HCT116 (cell line): ENCODE measurements around the gene CDKN1A.

Source experiments
- SP1 ChIP-seq: IDR thresholded peaks from 2 replicates; pipeline ENCODE4 v1.6.1; 2012; ENCODE audit warnings: low read depth
- TF ChIP-seq, protein P1 (sequence below), 3 experiments: fragments of 200-600 bp in 1 of 3; sonication (generic) in 1 of 3; IDR thresholded peaks in 2 of 3; conservative IDR thresholded peaks in 1 of 3; 2 replicates each; pipeline ENCODE4 v1.5.1; 2012 to 2017; ENCODE audit warnings: low read depth in 2 of 3, low read length in 2 of 3, antibody characterized with exemption in 1 of 3, borderline replicate concordance in 1 of 3, control low read depth in 1 of 3, mild to moderate bottlenecking in 1 of 3, mixed read lengths in 1 of 3, mixed run types in 1 of 3, moderate library complexity in 1 of 3; ENCODE audit not compliant: insufficient read depth in 1 of 3

DNA sequence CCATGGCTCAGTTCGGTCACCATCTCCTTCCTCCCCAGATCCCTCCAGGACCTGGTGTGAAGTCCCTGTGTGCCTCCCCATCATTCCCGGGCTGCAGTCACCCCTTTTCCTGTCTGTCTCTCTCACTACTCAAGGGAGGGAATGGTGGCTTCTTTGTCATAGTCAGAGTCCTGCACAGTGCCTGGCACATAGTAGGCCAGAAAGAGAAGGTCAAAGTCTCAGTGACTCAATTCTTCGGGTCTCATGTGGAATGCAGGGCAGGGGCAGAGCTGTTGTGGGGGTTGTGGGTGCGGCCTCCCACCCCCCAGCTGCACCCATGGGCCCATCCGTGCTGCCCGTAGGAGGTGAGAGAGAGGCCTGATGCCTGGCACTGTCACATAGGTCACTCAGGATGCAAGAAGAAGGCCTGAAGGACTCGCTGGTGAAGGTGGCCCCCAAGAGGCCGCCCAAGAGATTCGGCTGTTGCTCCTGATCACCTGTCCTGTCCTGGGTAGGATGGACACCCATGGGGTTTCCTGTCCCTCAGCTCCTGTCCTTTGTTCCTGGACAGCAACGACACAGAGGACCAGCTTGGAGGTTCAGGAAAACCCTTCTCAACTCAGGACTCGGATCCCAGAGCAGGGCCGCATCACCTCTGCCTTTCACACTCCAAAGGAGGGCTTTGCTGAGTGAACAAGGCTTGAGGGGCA lies 53.3 kb downstream of the CDKN1A start:
- no peak for TF ChIP-seq SP1
- TF ChIP-seq, protein P1, sequence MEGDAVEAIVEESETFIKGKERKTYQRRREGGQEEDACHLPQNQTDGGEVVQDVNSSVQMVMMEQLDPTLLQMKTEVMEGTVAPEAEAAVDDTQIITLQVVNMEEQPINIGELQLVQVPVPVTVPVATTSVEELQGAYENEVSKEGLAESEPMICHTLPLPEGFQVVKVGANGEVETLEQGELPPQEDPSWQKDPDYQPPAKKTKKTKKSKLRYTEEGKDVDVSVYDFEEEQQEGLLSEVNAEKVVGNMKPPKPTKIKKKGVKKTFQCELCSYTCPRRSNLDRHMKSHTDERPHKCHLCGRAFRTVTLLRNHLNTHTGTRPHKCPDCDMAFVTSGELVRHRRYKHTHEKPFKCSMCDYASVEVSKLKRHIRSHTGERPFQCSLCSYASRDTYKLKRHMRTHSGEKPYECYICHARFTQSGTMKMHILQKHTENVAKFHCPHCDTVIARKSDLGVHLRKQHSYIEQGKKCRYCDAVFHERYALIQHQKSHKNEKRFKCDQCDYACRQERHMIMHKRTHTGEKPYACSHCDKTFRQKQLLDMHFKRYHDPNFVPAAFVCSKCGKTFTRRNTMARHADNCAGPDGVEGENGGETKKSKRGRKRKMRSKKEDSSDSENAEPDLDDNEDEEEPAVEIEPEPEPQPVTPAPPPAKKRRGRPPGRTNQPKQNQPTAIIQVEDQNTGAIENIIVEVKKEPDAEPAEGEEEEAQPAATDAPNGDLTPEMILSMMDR (IDR thresholded peaks at IDR 0.05 in 2 of 3, conservative IDR thresholded peaks at IDR 0.05 in 1 of 3; ENCODE audit: borderline replicate concordance in 1 of 3, insufficient read depth in 1 of 3, low read depth in 2 of 3, low read length in 2 of 3): peak in 2 of 3 experiments; percentile 22 to 24; a peak in 3 of 6 replicates
